PC-3 (cell line): Measurements from ENCODE around the gene KLHL8. TPM values are rescaled to one million over a fixed set of nuclear protein-coding genes. Genes with fewer than 3 reads are reported as not detected.

Experiments used
- ATAC-seq: fragments of 200-7000 bp; cut with Tn5 transposase; 2 replicates; pipeline ENCODE4 v1.9.1; 2020; ENCODE audit warnings: mild to moderate bottlenecking, moderate library complexity
- BruUV-seq: library from RNA; stranded (reverse); fragments of 400-500 nt; replicated peaks from 2 replicates; lab custom pipeline; 2021; lab: Mats Ljungman, UMichigan
- CTCF ChIA-PET: fragments of 300-600 bp; sonication (Branson Sonifier 250); formaldehyde crosslinking; loops from one replicate; lab custom pipeline; 2022; ENCODE audit warnings: antibody characterized with exemption; lab: Charles Lee
- POLR2A ChIA-PET: fragments of 300-600 bp; sonication (Branson Sonifier 250); formaldehyde crosslinking; loops from one replicate; lab custom pipeline; 2022; ENCODE audit warnings: antibody characterized with exemption; ENCODE audit not compliant: unreplicated experiment; lab: Charles Lee
- DNase-seq: peaks from one replicate; pipeline ENCODE4 v3.0.0-alpha.2; 2015
- H2AFZ ChIP-seq: fragments of 300-600 bp; sonication (generic); 2 replicates; pipeline ENCODE4 v1.6.0; 2016; ENCODE audit warnings: antibody characterized with exemption, low read length
- H3F3A ChIP-seq: fragments of 300-600 bp; sonication (generic); one replicate; pipeline ENCODE4 v1.6.0; 2017; ENCODE audit warnings: antibody characterized with exemption, low read length, control low read depth, mild to moderate bottlenecking; ENCODE audit not compliant: unreplicated experiment
- H3K27ac ChIP-seq: fragments of 300-600 bp; sonication (generic); 2 replicates; pipeline ENCODE4 v1.5.1; 2016; ENCODE audit warnings: mild to moderate bottlenecking, low read length
- H3K27me3 ChIP-seq: fragments of 300-600 bp; sonication (generic); 2 replicates; pipeline ENCODE4 v1.6.1; 2016; ENCODE audit warnings: low read length, mixed read lengths
- H3K36me3 ChIP-seq: fragments of 300-600 bp; sonication (generic); 2 replicates; pipeline ENCODE4 v1.6.1; 2016; ENCODE audit warnings: low read depth, mixed run types, low read length, mixed read lengths
- H3K4me1 ChIP-seq: fragments of 300-600 bp; sonication (generic); 2 replicates; pipeline ENCODE4 v1.5.1; 2016; ENCODE audit warnings: low read length; ENCODE audit not compliant: insufficient read depth
- H3K4me2 ChIP-seq: fragments of 300-600 bp; sonication (generic); 2 replicates; pipeline ENCODE4 v1.6.0; 2016; ENCODE audit warnings: low read length
- H3K4me3 ChIP-seq: fragments of 300-600 bp; sonication (generic); 2 replicates; pipeline ENCODE4 v1.5.1; 2016; ENCODE audit warnings: mild to moderate bottlenecking, low read length, mixed read lengths
- H3K79me2 ChIP-seq: fragments of 300-600 bp; sonication (generic); 2 replicates; pipeline ENCODE4 v1.6.1; 2017; ENCODE audit warnings: low read length, mixed read lengths
- H3K9ac ChIP-seq: fragments of 300-600 bp; sonication (generic); 2 replicates; pipeline ENCODE4 v1.6.0; 2016; ENCODE audit warnings: mild to moderate bottlenecking, low read length
- H3K9me2 ChIP-seq: fragments of 300-600 bp; sonication (generic); replicated peaks from 2 replicates; pipeline ENCODE4 v1.6.1; 2016; ENCODE audit warnings: mixed run types, low read length, mixed read lengths
- H3K9me3 ChIP-seq: fragments of 300-600 bp; sonication (generic); 2 replicates; pipeline ENCODE4 v1.6.1; 2016; ENCODE audit warnings: low read length, mixed read lengths
- H4K20me1 ChIP-seq: fragments of 300-600 bp; sonication (generic); 2 replicates; pipeline ENCODE4 v1.6.1; 2016; ENCODE audit warnings: low read length, mixed read lengths
- EZH2 ChIP-seq: fragments of 300-600 bp; sonication (generic); IDR thresholded peaks from one replicate; pipeline ENCODE4 v1.6.1; 2017; ENCODE audit warnings: antibody characterized with exemption, mild to moderate bottlenecking, low read length; ENCODE audit not compliant: unreplicated experiment
- EZH2phosphoT487 ChIP-seq: fragments of 300-600 bp; sonication (generic); IDR thresholded peaks from 2 replicates; pipeline ENCODE4 v1.6.1; 2018; ENCODE audit warnings: mild to moderate bottlenecking, antibody characterized with exemption, low read length, borderline replicate concordance
- intact Hi-C: fragments of 100-400 bp; cut with micrococcal nuclease; formaldehyde crosslinking; loops from 2 replicates; pipeline ENCODE4 v1.9.0; 2023
- total RNA-seq: library from RNA; depleted of rRNA; stranded (reverse); fragments of >200 nt; gene quantifications from 2 replicates; pipeline ENCODE4 v1.2.3, GENCODE V29; 2014
- TF ChIP-seq, protein P1 (sequence below): fragments of 300-600 bp; sonication (generic); conservative IDR thresholded peaks from 2 replicates; pipeline ENCODE4 v1.5.1; 2017; ENCODE audit warnings: antibody characterized with exemption, low read depth, mild to moderate bottlenecking, low read length

KLHL8 gene
- total RNA-seq, 1 experiment from 2014 or later: 5.6 TPM

DNA sequence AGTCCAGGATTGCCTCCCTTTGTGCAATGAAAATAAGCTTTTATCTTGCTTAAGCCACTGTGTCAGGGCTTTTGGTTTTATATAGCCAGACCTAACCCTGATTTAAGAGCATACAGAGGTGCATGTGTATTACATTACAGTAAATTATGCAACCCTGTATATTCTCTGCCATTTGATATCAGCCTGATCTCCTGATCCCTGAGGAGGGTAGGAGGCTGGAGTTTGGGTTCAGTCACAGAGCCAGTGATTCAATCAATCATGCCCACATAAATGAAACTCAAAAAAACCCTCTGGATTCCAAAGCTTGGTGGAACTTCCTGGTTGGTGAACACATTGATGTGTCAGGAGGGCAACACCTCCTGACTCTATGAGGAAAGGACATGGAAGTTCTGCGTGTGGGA is 7.3 kb upstream of the KLHL8 start:
- no peaks in the 10 kb centered on the region for H3K36me3 ChIP-seq
- ChIA-PET CTCF (no interaction called here), POLR2A (no interaction called here)
- H3K27me3 ChIP-seq: no peaks in the 10 kb centered on the region
- intact Hi-C loops: no loop called here
- no peak overlapping the region for H3K27ac ChIP-seq
- TF ChIP-seq, protein P1, sequence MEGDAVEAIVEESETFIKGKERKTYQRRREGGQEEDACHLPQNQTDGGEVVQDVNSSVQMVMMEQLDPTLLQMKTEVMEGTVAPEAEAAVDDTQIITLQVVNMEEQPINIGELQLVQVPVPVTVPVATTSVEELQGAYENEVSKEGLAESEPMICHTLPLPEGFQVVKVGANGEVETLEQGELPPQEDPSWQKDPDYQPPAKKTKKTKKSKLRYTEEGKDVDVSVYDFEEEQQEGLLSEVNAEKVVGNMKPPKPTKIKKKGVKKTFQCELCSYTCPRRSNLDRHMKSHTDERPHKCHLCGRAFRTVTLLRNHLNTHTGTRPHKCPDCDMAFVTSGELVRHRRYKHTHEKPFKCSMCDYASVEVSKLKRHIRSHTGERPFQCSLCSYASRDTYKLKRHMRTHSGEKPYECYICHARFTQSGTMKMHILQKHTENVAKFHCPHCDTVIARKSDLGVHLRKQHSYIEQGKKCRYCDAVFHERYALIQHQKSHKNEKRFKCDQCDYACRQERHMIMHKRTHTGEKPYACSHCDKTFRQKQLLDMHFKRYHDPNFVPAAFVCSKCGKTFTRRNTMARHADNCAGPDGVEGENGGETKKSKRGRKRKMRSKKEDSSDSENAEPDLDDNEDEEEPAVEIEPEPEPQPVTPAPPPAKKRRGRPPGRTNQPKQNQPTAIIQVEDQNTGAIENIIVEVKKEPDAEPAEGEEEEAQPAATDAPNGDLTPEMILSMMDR: no peak
- TF ChIP-seq EZH2phosphoT487: no peak
- no peak for TF ChIP-seq EZH2
- no peaks in the 10 kb centered on the region for H4K20me1 ChIP-seq
- no peak overlapping the region for H3K9ac ChIP-seq
- H3K4me3 ChIP-seq: no peak overlapping the region
- no peak overlapping the region for H3K4me2 ChIP-seq
- no peaks in the 10 kb centered on the region for H3K9me2 ChIP-seq
- no TSS peak for BruUV-seq
- DNase-seq (no peak), ATAC-seq (no peak)
- no peaks in the 10 kb centered on the region for H3K4me1 ChIP-seq
- H3K9me3 ChIP-seq: no peaks in the 10 kb centered on the region
- no peaks in the 10 kb centered on the region for H3K79me2 ChIP-seq
- no peaks in the 10 kb centered on the region for H3F3A ChIP-seq
- no peak overlapping the region for H2AFZ ChIP-seq

DNA sequence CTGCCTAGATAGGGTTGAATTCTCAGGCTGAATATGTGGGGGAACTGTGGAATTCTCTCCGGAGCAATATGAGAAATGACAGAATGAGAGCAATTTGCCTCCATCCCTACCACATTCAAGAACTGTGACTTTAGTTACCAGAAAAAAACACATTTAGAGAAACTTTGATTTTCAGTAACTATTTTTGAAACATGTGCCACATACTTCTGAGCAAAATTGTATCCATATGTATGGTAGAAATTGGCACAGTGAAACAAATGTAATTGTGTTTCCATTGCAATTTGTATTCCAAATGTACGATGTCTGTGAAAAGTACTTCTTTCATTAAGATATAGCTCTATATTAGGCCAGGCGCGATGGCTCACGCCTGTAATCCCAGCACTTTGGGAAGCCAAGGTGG is 5.5 kb upstream of the KLHL8 start:
- no peaks in the 10 kb centered on the region for H3K9me3 ChIP-seq
- H3K4me2 ChIP-seq: no peak overlapping the region
- BruUV-seq: no TSS peak
- H3K27ac ChIP-seq: no peak overlapping the region
- CTCF ChIA-PET: no interaction called here
- TF ChIP-seq EZH2phosphoT487: no peak
- TF ChIP-seq, protein P1: no peak
- no peaks in the 10 kb centered on the region for H3K36me3 ChIP-seq
- no peaks in the 10 kb centered on the region for H4K20me1 ChIP-seq
- H3K4me1 ChIP-seq: peaks cover 6% of the 10 kb centered on the region
- H2AFZ ChIP-seq: no peak overlapping the region
- intact Hi-C loops: no loop called here
- no peak overlapping the region for H3K4me3 ChIP-seq
- H3K27me3 ChIP-seq: no peaks in the 10 kb centered on the region
- no peak for DNase-seq
- POLR2A ChIA-PET: no interaction called here
- H3K9ac ChIP-seq: no peak overlapping the region
- no peak for ATAC-seq
- H3K79me2 ChIP-seq: no peaks in the 10 kb centered on the region
- no peaks in the 10 kb centered on the region for H3K9me2 ChIP-seq
- no peaks in the 10 kb centered on the region for H3F3A ChIP-seq

DNA sequence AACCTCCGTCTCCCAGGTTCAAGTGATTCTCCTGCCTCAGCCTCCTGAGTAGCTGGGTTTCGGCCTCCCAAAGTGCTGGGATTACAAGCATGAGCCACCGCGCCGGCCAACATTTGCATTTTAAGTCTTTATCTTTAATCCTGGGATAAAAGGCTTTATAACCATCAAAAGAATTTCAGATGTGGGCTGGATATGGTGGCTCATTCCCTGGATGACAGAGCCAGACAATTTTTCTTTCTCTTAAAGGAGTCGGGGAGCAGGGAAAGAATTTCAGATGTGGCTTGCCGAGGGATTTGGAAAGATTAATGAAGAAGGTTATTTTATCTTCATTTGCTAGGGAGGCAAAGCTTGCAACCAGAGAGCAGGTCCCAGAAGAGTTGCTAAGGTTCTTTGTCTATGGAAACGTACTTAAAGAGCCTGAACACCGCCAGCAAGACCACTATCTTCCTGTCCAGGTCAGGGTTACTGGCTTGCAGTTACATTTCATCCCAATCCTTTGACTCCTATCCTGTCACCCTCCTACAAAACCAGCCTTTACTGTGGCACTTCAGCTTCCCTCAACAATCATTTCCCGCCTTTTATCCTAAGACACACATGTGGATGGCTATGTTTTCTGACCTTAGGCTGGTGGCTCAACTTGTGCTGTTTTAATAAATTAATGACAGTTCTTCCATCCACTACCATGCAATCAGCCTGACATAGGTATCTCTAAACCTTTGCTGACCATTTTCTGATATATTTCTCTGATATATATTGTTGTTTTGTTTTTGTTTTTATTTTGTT is 3.9 kb upstream of the KLHL8 start:
- Histone ChIP-seq H3K9me3 (no peaks in the 10 kb centered on the region), H3K36me3 (no peaks in the 10 kb centered on the region), H3K9me2 (no peaks in the 10 kb centered on the region), H3F3A (no peaks in the 10 kb centered on the region), H3K79me2 (peaks cover 3% of the 10 kb centered on the region), H4K20me1 (no peaks in the 10 kb centered on the region), H3K27ac (no peak overlapping the region), H3K4me2 (no peak overlapping the region), H3K27me3 (no peaks in the 10 kb centered on the region), H3K4me1 (peaks cover 6% of the 10 kb centered on the region), H3K9ac (no peak overlapping the region), H2AFZ (no peak overlapping the region), H3K4me3 (no peak overlapping the region)
- no peak for TF ChIP-seq EZH2
- no peak for TF ChIP-seq EZH2phosphoT487
- TF ChIP-seq, protein P1: no peak
- no peak for ATAC-seq
- no TSS peak for BruUV-seq
- POLR2A ChIA-PET: no interaction called here
- DNase-seq: no peak
- intact Hi-C loops: loop anchor here (5.0 kb wide), 1 partner anchor 72 kb away; no protein-coding TSS in a partner anchor
- CTCF ChIA-PET: no interaction called here
